GM21447 (cell line): ENCODE measurements around the gene GPR78.

Experiments used
- ATAC-seq: cut with Tn5 transposase; IDR thresholded peaks from one replicate; pipeline ENCODE4 v1.9.1; 2021; ENCODE audit not compliant: unreplicated experiment

Gene GPR78

DNA sequence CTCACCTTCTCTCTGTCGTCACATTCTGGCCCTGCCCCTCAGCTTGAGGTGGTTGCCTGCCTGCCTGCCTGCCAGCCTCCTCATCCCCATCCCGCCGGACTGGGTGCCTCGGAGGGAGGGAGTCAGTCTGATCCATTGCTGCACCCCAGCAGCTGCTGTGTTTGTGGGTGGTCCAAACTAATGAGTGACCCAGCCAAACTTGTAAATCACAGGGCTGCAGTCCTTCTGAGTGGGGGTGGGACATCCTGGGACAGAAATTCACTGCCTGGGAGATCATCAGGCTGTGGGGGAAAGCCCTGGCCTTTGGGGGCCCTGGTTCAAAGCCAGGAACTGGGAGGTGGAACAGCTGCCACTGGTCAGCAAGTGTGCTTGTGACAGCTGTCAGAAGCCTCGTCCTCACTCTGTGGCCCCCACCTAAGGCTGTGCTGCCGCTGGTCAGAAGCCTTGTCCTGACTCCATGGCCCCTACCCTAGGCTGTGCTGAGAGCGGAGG, 5.6 kb downstream of the GPR78 start:
- no peak for ATAC-seq

DNA sequence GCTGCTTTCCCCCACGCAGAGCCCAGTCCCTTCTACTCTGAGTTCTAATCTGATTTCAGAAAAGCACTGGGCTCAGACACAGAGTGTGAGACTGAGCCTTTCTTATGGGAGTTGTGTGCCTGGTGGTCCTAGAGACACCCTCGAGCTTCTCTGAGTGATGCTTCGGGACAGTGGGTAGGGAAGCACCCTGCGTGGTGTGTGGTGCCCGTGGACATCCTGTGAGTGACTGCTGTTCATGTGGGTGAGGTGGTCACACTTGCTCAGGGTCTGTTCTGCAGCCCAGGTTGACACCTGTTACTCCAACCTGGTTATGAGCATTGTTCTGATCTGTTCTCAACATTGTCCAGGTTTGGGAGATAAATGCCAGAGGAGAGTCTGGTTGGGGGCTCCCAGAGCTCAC, 6.1 kb downstream of the GPR78 start:
- ATAC-seq: no peak

DNA sequence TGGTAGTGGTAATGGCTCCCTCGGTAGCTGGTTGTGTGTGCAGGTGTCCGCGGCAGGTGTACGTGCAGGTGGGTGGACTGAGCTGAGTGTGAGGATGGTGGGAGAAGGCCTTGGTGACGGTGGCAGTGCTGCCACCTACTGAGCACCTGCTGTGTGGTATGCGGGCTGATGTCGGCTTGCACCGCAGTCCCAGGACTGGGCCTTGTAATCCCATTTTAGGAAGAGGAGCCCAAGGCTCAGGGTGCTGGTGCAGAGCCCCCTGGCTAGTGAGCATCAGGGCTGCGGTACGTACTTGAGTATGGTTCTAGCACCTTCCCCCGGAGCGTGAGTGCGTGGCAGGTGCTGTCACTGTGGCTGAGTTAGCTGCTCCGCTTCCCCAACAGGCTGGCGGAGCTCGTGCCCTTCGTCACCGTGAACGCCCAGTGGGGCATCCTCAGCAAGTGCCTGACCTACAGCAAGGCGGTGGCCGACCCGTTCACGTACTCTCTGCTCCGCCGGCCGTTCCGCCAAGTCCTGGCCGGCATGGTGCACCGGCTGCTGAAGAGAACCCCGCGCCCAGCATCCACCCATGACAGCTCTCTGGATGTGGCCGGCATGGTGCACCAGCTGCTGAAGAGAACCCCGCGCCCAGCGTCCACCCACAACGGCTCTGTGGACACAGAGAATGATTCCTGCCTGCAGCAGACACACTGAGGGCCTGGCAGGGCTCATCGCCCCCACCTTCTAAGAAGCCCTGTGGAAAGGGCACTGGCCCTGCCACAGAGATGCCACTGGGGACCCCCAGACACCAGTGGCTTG, 6.7 kb downstream of the GPR78 start:
- ATAC-seq: no peak

DNA sequence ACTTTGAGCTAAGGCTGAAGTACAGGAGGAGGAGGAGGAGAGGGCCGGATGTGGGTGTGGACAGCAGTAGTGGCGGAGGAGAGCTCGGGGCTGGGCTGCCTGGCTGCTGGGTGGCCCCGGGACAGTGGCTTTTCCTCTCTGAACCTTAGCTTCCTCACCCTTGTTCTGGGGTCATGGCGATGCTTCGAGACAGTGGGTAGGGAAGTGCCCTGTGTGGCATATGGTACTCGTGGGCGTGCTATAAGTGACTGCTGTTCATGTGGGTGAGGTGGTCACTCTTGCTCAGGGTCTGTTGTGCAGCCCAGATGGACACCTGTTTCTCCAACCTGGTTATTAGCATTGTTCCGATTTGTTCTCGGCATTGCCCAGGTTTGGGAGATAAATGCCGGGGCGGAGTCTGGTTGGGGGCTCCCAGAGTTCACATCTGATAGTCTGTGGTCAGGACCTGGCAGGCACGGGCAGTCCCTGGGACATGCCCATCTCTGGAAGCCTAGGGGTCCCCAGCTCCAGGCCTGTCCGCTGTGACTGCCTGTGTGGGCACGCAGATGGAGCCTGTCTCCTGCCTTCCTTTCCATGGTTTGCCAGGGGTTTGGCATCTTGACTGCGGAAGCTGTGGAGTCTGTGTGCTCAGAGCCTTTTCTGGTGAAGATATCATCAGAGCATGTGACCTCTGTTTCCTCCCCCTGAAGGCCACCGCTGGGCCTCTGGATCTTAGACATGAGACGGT, 7.4 kb downstream of the GPR78 start:
- no peak for ATAC-seq

DNA sequence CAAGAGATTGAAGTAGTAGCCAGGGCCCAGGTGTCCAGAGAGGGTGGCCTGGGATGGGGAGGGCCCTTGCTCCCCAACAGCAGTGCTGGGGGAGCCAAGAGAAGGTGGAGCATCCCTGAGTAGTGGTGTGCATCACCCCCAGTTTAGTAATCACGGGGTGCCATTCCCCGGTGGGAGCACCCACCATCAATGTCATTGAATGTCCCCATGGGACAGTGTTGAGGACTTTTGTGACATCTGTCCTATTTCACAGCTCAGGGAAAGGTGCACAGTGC, 7.9 kb downstream of the GPR78 start:
- no peak for ATAC-seq

DNA sequence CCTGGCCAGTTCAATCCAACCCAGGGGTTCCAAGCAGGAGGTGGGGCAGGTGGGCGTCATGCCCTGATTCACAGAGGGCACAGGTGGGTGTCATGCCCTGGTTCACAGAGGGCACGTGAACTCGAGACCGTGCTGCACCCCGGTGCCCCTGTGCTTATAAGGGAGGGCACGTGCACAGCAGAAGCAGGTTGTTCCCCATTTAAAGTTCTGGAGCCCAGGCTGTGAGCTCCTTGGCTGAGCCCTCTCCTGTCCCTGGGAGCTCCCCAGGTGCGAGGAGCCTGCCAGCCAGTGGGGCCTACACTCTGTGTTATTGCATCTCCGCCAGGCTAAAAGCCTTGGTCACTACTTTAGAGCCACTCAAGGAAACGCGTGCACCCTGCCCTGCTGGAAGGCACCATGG, 9.1 kb downstream of the GPR78 start:
- ATAC-seq: no peak

DNA sequence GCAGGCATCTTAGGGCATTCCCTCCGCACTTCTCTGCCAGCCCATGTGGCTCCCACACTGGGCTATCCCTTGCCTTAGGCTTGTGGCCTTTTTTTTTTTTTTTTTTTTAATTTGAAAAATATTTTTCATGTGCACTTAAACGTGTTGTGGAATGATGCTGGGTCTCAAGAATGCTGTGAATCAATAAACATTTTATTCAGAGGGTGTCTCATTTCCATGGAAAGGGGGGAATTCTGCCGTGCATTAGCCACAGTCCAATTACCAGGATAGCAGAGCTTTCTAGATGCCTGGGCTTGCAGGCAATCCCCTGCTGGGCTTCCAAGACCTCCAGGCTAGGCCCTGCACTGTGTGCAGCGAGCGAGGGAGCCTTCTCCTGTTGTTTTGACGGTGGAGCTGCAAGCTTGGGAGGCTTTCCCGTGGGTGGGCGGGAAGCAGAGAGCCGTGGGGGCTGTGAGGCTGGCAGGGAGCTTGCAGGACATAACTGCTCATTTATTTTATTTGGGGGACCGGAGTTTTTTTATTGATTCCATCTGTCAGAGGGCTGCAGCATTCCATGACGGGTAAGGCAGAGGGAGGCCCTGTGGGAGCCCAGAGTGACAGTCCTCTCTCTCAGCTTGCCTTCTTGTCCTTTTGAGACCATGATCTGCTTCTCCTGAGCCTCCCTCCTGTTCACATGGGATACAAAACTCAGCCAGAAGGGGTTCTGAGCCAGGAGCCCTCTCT, 9.8 kb downstream of the GPR78 start:
- ATAC-seq: no peak

DNA sequence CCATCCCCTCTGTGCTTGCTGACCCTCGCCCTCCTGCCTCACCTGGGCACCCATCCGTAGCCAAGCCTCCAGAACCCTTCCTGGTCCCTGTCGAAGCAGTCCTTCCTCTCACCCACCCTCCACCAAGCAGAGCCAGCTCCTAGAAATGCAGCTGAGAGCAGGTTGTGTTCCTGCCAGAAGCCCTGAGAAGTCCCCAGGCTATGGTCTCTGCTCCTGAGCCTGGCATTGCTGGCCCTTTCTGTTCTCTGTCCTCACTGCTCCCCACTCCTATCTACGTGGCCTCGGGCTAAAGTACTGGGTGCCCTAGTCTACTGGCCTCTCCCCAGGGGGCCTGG, 10.3 kb downstream of the GPR78 start:
- ATAC-seq: no peak

DNA sequence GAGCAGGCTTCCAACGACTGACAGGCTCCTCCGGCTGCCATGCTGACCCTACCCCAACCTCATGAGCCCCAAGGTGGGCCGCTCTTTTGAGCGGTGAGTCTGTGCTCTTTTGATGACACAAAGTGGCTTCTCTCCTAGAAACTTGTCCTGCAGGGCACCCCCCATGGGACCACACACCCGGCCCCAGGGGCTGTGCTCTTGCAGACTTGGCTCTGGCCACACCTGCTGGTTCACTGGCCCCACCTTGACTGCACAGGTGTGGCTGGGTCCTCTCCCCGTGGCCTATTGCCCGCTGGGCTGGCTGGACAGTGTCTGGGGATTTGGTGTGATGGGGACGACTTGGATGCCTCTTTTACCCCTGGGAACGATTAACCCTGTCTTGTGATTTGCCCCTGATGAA, 10.9 kb downstream of the GPR78 start:
- ATAC-seq: no peak

DNA sequence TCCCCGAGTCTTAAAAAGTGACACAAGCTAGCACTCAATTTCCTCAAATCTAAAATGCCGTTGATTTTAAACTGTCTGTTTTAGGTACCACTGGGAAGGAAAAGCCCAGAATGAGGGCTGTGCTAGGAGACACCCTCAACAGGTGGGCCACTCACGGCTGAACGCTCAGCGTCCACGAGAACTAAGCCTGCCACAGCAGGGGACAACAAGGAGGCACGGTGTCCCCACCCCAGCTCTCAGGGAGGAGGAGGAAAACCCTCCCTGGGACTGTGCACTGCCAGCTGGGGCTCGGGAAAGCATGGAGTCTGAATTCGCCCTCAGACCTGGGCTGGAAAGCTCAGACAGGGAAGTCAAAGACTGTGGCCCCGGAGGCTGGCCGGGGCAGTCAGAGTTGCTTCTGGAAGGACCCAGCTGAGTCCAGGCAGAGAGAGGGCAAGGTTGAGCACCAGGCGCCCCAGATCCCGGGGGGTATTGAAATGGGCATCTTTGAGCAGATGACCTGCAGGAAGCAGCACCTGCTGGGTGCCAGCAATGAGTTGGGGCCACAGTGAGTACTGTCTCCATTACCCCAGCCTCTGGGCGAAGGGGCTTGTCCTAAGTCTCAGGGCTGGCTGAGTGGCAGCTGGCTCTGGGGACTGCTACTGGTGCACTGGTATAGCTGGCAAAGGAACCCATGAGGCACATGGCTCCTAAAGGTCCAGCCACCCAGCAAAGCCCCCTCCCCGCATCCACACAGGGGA, 11.6 kb downstream of the GPR78 start:
- no peak for ATAC-seq

DNA sequence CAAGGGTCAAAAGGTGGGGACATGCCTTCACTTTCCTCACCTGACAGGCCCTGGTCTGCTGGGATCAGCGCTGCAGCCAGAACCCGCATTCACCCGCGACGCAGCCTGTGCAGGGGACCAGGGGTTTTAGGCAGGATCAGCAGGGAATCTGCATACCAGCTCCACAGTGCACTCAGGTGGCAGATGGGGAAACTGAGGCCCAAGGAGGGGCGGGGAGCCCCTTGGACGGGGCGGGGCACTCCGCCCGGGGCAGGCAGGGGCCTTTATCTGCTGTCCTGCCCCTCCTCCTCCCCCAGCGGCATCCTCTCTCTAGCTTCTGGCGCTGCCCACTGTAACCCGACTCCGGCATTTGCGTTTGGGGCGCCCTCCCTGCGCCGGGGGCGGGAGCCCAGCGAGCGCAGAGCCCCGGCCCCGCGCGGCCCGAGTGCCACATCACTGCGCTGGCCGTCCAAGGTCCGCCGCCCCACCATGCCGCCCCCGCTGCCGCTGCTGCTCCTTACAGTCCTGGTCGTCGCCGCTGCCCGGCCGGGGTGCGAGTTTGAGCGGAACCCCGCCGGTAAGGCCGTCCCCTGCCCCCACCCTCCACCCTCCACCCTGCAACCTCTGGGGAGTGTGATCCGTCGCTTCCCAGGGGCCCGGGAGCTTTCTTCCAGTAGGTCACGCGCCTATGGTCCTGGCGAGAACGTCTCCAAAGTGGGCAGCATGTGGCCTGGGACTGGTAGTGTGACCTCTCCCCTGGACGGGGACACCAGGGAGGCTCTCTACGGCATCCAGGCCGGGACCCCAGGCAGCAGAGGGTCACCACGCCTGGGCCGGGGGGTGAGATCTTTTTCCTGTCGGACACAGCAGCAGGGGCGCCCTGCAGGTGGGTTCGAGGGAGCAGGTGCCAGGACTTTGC, 12.4 kb downstream of the GPR78 start, which contains the start of gene CPZ:
Gene CPZ (plus strand): TSS at position 400 of the 898 bp plus-strand sequence. CDS start 69 bp downstream, at position 469.
- ATAC-seq: no peak

DNA sequence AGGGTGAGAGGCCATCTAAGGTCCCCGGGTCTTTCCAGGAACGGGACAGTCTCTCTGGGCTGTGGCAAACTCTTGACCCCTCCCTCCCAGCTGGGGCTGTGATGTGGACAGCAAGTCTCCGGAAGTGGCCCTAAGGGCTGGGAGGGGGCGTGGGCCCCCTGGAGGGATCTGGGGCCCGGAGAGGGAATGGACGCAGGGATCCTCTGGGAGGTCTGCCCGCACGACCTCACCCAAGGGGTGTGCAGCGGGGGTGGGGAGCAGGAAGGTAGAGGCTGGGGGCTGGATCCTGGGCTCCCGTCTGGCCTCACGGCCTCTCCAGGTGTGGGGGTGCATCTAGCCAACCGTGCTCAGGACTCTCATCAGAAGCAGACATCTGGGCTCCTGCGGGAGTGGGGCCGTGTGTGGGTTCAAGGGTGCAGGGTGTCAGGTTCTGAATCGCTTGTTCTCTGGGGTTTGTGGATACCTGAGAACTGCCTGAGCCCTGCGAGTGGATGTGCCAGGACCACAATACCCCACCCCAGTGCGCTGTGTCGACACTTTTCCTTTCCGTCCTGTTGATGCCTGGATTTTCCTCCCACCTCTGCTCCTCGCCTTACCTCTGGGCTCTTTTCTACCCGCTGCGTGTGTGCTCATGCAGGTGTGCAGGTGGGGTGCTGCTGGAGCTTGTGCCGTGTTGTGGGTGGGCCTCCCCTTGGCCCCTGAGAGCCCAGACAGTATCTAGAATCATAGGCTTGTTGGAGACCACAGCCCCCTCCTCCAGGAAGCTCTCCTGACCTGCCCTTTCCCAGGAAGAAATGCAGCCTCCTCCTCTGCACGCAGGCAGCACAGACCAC, 13.3 kb downstream of the GPR78 start:
- no peak for ATAC-seq

DNA sequence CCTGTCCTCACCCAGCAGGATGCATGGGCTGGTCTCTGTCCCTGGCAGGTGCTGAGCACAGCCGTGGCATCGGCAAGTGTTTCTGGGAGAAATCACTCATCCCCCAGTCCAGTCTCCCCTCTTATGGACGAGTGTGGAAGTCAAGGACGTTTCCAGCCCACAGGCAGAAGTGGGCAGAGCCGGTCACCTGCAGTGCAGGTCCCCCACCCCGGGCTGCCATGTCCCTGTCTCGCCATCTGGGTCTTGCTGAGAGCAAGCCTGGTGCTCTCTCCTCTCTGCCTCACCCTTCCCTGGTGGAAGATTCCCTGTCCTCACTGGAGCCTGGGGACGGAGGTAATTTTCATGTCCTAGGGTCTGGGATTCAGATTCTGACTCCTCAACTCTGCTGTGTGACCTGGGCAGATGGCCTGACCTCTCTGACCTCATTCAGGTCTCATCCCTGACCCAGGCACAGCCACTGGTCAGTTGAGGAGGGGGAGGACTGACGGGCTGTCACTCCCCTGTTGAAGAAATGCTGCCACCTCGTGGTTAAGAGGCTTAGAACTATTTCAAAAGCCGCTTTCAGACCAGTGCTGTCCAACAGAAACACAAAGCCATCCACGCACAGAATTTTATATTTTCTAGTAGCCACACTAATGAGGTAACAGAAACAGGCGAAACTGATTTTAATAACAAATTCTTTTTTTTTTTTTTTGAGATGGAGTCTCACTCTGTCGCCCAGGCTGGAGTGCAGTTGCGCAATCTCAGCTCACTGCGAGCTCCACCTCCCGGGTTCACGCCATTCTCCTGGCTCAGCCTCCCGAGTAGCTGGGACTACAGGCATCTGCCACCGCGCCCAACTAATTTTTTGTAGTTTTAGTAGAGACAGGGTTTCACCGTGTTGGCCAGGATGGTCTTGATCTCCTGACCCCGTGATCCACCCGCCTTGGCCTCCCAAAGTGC, 14.2 kb downstream of the GPR78 start:
- ATAC-seq: no peak

DNA sequence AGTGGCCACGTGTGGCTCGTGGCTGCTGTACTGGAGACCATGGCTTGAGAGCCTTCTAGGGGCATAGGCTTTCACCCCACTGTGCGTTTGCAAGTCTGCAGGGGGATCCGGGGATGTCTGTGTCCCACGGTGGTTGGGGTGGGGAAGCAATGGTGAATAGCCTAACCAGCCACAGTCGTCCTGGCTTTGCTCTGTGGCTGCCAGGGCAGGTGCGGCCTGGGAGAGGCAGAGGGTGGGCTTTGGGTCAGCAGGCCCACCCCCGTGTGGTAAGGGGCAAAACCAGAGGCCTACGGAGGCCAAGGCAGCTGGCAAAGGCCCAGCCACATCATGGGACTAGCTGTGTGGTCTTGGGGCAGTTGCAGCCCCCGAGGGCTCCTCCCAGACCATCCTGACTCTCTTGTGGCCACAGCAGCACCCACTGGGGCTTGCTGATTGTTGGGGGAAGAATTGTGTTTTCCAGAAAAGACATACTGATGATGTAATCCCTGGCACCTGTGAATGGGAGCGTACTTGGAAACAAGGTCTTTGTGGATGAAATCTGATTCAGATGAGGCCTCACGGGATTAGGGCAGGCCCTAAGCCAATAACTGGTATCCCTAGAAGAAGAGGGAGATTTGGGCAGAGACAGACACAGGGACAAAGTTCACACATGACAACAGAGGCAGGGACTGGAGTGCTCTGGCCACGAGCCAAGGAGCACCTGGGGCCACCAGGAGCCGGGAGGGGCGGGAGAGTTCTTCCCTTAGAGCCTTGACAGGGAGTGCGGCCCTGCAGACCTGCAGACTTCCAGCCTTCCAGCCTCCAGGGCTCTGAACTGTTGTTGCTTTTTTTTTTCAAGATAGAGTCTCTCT, 15.3 kb downstream of the GPR78 start:
- no peak for ATAC-seq

DNA sequence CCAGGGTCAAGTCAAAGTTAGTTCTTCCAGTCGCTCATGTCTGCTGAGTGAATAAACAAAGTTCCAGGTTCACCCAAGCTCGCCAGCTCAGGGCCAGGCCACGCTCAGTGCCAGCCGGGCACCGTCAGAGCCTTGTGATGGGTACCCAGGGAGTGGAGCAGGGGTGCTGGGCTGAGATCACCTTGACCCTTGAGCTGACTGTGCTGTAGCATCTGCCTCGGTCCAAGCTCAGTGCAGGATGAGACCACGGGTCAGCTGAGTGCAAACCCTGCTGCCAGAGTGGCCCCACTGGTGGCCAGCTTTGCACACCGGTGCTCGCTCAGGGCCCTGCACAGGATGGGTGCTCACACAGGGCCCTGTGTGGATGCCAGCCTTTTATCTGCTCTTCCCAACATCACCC, 16.7 kb downstream of the GPR78 start:
- no peak for ATAC-seq

DNA sequence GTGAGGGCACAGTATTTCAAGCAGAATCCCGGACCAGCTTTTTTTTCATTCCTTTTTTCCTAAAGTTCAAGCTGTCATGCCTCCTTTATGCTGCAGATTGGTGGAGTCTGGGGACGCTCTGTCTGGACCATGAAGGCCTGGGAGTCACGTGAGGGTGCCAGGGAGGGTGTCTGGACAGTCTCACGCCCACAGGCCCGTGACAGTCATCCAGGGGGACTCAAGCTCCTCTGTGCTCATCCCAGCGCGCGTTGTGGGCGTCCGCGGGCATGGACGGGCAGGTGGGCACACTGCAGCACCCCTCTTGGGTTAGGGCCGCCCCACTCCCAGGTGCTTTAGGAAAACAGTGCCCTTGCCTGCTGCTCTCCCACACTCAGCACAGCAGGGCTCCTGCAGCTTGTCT, 17.1 kb downstream of the GPR78 start:
- ATAC-seq: no peak

DNA sequence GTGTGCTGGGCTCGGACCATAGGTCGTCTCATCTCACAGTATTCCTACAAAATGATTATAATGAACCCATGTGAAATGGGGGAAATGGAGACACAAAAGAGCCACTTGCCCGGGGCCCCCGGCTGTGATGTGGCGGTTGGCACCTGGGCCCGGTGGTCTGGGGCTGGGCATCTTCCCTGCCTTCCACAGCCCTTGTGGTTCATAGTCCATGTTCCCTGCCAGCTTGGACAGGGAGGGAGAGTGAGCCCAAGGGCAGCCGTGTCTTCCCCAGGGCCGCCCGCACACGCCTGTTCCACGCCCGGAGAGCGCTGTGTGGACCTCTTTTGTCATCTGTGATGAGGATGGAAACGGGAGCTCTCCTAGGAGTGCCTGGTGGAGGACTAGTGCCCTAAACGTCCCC, 17.6 kb downstream of the GPR78 start:
- ATAC-seq: no peak
